ENCODE data around the gene LTB4R.

LTB4R gene

GRCh38 chr14:24325041-24325530 is 13.8 kb downstream of the LTB4R start:
- DNase-seq, result no peak

- DNase-seq, result no peak
Observed at GRCh38 chr14:24325963-24326362, 14.7 kb downstream of the LTB4R start.

DNA sequence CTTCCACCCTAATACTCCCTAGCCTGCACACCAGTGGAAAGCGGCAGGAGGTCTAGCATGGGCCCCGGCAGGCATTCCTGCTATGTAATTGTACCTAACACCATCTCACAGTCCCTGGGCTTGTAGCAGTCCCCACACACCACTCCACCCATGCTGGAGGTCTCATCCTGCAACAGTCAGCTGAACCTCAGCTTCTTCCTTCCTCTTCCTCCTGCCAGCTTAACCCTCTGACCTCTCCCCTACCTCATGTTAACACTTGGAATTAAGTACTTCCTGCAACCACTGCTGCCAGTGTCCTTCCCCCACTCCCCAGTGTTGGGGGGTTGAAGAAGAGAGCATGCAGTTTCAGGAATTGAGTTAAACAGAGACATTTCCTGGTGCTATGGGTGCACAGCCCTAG is 16.0 kb downstream of the LTB4R start:
- no peak for DNase-seq

DNA sequence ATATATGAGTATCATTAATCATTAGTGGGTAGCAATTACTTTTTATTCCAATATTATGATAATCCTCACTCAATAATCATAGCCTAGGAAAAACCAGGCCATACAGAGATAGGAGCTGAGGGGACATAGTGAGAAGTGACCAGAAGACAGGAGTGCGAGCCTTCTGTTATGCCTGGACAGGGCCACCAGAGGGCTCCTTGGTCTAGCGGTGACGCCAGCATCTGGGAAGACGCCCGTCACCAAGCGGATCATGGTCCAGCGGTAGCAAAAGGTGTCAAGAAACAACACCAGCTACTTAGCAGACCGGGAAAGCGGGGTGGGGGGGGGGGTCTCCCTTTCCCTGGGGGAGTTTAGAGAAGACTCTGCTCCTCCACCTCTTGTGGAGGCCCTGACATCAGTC is 16.6 kb downstream of the LTB4R start:
- DNase-seq, result peak; percentile 27

DNA sequence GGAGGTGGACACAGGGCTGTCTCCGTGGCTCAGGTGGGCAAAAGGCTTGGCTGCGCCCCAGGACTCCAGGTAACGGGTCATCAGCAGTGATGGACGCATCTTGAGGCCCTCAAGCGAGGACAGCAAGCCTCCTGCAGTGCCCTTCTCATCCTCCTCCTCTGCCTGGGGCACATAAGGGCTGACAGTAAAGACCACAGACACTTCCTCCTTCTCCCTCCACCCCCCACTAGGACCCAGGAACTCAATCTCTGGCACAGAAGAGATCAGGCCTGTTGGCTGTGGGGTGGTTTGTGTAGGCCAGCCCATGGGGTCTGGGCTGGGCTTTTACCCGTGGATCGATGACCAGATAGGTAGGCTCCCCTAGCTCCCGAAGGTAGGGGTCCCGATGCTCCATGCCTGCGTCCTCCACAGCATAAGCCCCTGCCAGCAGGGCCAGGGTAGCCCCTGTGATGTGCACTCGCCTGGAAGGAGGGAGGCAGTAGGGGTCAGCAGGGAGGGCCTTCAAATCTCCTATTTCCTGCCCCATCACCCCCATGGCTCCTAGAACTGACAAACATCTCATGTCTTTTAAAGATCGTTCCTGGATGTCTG is 17.9 kb downstream of the LTB4R start:
- DNase-seq, result no peak

- peak; percentile 76 for DNase-seq
Observed at GRCh38 chr14:24329736-24330135, 18.4 kb downstream of the LTB4R start.

- DNase-seq, result no peak
Observed at GRCh38 chr14:24330973-24331674, 19.8 kb downstream of the LTB4R start.

- no peak for DNase-seq
Observed at GRCh38 chr14:24331731-24332267, 20.5 kb downstream of the LTB4R start.

DNA sequence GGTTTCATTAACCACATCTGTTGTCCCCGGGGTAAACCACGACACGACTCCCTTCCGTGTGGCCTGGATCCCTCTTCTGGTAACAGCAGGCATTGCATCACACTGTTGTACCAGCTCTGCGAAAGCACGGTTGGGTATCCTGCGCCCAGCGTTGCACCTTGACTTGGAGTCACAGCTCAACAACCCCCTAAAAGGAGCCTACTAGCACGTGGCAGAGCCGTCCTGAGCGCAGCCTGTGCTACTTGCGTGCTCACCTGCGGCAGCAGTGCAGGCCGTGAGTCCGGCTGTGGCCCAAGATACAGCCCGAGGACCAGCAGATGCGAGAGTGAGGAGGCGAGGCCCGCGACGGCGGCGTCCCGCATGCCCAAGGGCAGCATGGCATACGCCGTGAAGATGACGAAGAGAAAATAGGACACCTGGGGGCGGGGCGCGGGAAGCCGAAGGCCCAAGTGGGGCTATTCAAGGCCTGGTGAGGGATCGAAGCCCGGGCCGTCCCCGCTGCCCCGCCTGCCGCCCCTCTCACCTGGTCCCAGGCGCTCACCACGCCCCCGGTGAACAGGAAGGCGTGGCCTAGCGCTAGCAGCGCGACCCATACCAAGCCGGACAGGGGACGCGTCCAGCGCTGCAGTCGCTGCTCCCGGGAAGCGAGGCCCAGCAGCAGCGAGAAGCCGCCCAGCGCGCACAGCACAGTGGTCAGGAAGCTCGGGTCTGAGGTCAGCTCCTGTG is 21.1 kb downstream of the LTB4R start:
- peak; percentile 92 for DNase-seq

DNA sequence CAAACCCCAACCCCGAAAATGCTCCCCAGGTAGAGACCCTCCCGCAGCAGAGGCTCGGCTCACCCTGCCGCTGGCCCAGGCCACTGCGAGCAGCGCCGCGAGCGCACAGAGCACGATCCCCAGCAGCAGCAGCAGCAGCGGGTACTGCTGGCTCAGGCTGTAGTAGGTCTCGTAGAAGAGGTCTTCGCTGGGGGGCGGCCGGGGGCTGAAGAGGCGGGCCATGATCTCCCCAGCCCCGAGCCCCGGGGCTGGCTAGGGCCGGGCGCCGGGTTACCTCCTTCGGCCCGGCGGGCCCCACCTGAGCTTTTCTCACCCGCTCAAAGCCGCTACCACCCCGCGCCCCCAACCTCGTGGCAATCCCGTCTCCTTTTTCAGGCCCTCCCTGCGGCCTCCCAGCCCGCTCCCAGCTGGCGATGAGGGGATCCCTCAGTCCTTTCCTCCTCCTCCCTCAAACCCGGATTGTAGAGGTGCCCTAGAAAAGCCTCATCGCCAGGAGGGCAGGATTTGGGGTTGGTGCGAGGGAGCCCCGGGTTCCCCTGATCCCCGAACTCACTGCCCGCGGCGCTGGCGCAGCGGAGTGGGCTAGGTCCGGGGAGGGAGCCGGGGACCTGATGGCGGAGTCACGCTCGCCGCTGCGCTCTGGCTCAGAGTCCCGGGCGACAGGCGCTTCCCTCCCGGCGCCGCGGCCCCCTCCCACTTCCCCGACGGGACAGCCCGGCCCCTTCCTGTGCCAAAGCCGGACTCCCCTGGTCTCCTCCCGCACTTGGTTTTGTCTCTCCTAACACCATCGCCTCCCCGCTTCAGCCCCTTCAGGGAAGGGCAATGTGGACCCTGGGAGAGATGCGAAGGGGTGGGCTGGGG is 23.4 kb downstream of the LTB4R start, which contains the start of gene ADCY4:
ADCY4 (minus strand) TSS at position 641 of the 861 bp plus-strand sequence; CDS start at position 222, 419 bp downstream.
- no peak for DNase-seq

- no peak for DNase-seq
Observed at GRCh38 chr14:24335461-24336171, 24.3 kb downstream of the LTB4R start.

- no peak for DNase-seq
Observed at GRCh38 chr14:24337144-24337823, 26.0 kb downstream of the LTB4R start.

GRCh38 chr14:24337824-24338175 is 26.5 kb downstream of the LTB4R start:
- no peak for DNase-seq

GRCh38 chr14:24338843-24339242 is 27.5 kb downstream of the LTB4R start:
- no peak for DNase-seq

DNA sequence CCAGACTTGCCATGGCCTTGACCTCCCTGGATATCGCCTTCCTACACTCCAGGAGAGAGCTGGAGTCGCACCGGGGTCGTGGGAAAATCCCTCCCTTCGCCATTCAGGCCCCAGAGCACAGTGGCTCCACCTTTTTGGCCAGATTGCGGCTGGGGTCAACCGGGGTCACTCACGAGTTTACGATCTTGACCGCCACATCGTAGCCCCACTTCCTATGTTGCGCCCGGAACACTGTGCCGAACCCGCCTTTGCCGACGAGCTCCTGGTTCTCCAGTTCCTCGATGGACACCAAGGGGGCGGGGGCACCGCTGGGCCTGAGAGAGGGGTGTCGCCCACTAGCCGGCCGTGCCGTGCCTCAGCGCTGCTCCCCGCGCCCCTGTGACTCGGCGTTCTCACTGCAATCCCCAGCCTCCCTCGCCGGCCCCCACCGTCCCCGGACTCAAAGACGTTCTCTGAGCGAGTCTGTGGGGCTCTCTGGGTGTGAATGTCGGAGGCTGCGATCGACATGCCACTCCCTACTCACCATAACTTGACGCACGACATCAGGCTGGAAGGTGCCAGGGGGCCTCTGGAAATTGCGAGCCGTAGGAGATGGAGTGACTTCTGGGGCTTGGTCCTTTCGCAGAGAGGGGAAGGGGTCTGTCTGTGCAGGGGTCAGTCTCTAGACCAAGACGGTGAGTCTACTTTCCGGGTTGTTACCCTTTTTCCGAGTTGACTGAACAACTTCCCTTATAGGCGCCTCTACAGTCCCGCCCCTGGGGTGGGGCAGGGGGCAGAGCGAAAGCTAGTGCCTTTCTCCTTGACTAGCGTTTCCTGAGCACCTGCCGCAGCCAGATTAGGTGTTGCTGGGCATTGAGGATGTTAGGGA is 28.2 kb downstream of the LTB4R start, which contains the start of gene RIPK3:
RIPK3 (minus strand) TSS at position 708 of the 868 bp plus-strand sequence; CDS start at position 543, 165 bp downstream.
- peak; percentile 67 for DNase-seq

- no peak for DNase-seq
Observed at GRCh38 chr14:24340606-24341005, 29.3 kb downstream of the LTB4R start.

GRCh38 chr14:24342889-24343288 is 31.6 kb downstream of the LTB4R start:
- DNase-seq, result no peak

GRCh38 chr14:24343795-24344660 is 32.7 kb downstream of the LTB4R start:
- no peak for DNase-seq

DNA sequence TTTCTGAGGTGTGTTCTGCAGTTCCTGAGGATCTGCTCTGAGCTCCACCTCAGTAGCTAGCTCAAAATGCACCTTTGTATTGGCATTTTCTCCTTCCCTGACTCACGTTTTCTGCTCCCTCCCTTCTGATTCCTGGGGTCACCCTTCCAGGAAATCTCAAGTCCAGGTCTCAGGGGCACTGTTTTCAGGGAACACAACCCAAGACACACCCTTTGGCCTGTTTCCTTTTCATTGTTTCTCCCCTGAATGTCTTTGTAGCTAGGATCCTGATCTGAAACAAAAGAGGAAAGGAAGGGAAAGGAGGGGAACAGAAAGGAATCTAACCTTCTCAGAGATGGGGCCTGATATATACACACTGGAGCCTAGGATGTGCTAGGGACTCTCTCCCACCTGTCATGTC is 35.8 kb downstream of the LTB4R start:
- no peak for DNase-seq

Data from CD4-positive, alpha-beta T cell treated with Interleukin-12 subunit alpha and Interleukin-12 subunit beta, for 1 hour (primary cell).